Kidney epithelial cell (primary cell): Measurements from ENCODE around the gene MTHFD1. TPM values are rescaled to one million over a fixed set of nuclear protein-coding genes. Genes with fewer than 3 reads are reported as not detected.

Experiments used
- DNase-seq: peaks from one replicate; pipeline ENCODE4 v3.0.0-alpha.2; 2010; ENCODE audit warnings: low read depth
- H3K27me3 ChIP-seq: 2 replicates; pipeline ENCODE4 v1.6.0; 2011; ENCODE audit warnings: low read length; ENCODE audit not compliant: control insufficient read depth, insufficient read depth
- H3K36me3 ChIP-seq: 2 replicates; pipeline ENCODE4 v1.5.1; 2011; ENCODE audit warnings: low read length; ENCODE audit not compliant: control insufficient read depth, insufficient read depth
- H3K4me3 ChIP-seq: 2 replicates; pipeline ENCODE4 v1.5.1; 2011; ENCODE audit warnings: low read depth, mild to moderate bottlenecking, control low read depth, low read length
- total RNA-seq: library from RNA; depleted of rRNA; stranded (reverse); fragments of >200 nt; gene quantifications from 2 replicates; pipeline ENCODE4 v1.2.3, GENCODE V29; 2015
- TF ChIP-seq, protein P1 (sequence below): IDR thresholded peaks from 2 replicates; pipeline ENCODE4 v1.5.1; 2011; ENCODE audit warnings: mild to moderate bottlenecking, moderate library complexity, low read length, control low read depth, inconsistent platforms; ENCODE audit not compliant: insufficient read depth, poor library complexity, severe bottlenecking

MTHFD1 gene
- total RNA-seq, 1 donor from 2014 or later, result 44.4 TPM

DNA sequence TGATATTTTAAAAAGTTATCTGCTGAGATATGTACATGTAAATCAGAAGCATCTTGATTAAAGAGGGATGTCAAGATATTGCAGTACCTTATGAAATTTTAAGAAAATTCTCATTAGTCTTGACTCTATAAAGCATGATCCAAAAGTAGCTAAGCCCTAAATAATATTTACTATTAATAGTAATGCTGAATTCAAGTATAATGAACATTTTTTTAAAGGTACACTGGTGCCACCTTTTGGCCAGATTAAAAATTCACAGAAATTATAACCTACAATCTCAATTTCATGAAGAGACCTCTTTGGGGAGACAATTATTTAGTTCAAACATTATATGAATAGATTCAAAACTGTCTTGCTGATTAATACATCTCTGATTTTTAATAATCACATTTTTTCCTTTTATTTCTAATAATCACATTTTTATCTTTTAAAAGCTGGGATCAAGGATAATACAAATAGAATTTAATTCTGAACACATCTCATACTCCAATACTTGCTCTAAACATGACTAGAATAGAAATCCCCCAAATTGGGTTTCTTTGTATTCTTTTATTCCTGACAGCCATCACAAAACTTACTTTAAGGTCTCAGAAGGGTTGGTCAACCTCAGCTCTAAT is 90.6 kb downstream of the MTHFD1 start:
- TF ChIP-seq, protein P1, sequence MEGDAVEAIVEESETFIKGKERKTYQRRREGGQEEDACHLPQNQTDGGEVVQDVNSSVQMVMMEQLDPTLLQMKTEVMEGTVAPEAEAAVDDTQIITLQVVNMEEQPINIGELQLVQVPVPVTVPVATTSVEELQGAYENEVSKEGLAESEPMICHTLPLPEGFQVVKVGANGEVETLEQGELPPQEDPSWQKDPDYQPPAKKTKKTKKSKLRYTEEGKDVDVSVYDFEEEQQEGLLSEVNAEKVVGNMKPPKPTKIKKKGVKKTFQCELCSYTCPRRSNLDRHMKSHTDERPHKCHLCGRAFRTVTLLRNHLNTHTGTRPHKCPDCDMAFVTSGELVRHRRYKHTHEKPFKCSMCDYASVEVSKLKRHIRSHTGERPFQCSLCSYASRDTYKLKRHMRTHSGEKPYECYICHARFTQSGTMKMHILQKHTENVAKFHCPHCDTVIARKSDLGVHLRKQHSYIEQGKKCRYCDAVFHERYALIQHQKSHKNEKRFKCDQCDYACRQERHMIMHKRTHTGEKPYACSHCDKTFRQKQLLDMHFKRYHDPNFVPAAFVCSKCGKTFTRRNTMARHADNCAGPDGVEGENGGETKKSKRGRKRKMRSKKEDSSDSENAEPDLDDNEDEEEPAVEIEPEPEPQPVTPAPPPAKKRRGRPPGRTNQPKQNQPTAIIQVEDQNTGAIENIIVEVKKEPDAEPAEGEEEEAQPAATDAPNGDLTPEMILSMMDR, result no peak
- Histone ChIP-seq H3K4me3 (no peak overlapping the region), H3K27me3 (no peaks in the 10 kb centered on the region), H3K36me3 (no peaks in the 10 kb centered on the region)
- DNase-seq, result no peak

DNA sequence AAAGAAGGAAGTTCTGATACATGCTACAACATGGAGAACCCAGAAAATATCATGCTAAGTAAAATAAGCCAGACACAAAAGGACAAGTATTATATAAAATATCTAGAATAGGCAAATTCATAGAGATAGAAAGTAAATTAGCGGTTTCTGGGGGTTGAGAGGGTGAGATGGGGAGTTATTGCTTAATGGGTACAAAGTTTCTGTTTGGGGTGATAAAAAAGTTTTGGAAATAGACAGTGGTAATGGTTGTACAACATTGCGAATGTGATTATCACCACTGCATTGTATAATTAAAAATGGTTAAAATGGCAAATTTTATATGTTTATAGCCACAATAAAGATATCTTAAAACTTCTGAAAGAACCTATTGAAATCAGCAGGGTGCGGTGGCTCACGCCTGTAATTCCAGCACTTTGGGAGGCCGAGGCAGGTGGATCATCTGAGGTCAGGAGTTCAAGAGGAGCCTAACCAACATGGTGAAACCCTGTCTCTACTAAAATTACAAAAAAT is 100.5 kb downstream of the MTHFD1 start:
- peaks cover 2% of the 10 kb centered on the region for H3K36me3 ChIP-seq
- H3K27me3 ChIP-seq, result no peaks in the 10 kb centered on the region
- no peak overlapping the region for H3K4me3 ChIP-seq
- DNase-seq, result no peak
- TF ChIP-seq, protein P1, result no peak

DNA sequence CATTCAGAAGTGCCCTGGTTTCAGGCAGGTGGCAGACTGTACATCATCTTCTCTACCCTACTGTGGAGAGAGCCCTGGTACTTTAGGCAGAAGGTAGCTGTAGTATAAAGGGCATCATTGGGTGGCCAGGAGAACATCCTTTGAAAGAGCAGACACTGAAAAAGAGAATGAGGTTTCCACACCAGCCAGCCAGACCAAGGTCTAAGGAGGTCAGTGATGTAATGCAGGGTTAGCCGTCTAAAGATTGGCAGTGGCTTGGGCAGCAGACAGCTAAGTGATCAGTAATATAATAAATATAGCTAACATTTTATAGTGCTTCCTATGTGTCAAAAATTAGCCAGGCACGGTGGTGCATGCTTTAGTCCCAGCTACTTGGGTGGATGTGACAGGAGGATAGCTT is 103.5 kb downstream of the MTHFD1 start:
- Histone ChIP-seq H3K27me3 (no peaks in the 10 kb centered on the region), H3K4me3 (no peak overlapping the region), H3K36me3 (peaks cover 2% of the 10 kb centered on the region)
- TF ChIP-seq, protein P1, result no peak
- DNase-seq, result no peak

DNA sequence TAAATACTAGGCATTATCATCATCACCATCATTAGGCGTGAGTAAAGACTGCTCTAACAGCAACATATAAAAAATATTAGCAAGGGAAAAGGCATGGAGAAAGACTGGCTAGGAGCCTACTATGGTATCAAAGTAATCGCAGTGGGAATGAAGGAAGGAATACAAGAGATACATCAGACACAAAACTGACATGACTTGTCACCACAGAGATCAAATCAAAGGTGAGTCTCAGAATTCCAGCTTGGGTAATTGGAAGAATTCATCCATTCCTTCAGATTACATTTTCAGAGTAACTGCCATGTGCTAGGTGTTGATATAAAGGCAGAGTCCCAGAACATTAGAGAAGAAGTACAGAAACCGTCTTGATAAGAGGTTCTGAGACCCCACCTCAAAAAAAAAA is 105.3 kb downstream of the MTHFD1 start:
- Histone ChIP-seq H3K36me3 (no peaks in the 10 kb centered on the region), H3K4me3 (no peak overlapping the region), H3K27me3 (no peaks in the 10 kb centered on the region)
- TF ChIP-seq, protein P1, result no peak
- no peak for DNase-seq

DNA sequence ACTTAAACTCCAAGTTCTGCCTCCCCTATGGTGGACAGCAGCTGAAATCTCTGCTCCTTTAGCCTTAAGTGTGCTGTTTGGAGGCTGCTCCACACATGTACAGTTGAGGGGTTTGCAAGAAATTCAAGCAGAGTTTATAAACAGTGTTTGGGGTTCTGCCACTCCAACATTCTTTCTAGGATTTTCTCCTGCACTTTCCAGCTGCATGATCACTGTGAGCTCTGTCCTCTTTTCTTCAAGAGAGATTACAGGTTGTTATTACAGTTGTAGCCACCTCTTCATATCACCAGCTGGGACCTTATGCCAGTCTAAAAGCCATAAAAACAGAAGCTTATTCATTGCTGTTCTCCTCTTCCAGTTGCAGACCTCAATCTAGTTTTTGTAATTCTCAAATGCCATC is 107.1 kb downstream of the MTHFD1 start:
- Histone ChIP-seq H3K36me3 (no peaks in the 10 kb centered on the region), H3K4me3 (no peak overlapping the region), H3K27me3 (no peaks in the 10 kb centered on the region)
- TF ChIP-seq, protein P1, result no peak
- DNase-seq, result no peak

DNA sequence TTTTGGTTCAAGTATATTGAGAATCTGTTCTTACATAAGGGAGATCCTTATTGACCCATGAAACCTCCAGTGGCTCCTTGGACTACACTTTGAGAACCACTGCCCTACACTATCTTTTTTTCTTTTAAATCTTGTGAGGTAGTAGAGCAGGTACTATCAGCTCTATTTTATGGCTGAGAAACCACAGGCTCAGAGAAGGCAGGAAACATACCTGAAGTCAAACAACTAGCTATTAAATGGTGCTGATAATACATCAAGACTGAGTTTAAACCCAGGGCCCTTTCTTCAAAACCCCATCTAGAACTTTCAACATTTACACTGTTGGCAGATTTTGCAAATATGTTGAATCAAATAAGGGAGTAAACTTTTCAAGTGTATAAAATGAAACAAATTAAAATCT is 108.6 kb downstream of the MTHFD1 start:
- no peaks in the 10 kb centered on the region for H3K36me3 ChIP-seq
- no peak for DNase-seq
- H3K27me3 ChIP-seq, result no peaks in the 10 kb centered on the region
- TF ChIP-seq, protein P1, result no peak
- H3K4me3 ChIP-seq, result no peak overlapping the region
